Measurements from ENCODE around the gene RELB.

The RELB gene

GRCh38 chr19:44972802-44973201, 28.5 kb upstream of the RELB start:
- no peaks in the 10 kb centered on the region for H3K4me1 Mint-ChIP-seq (ENCODE audit: low read depth)
- no peak overlapping the region for H3K27ac Mint-ChIP-seq
- no peak overlapping the region for H3K4me3 Mint-ChIP-seq
- no peaks in the 10 kb centered on the region for H3K27me3 Mint-ChIP-seq
- H3K9me3 Mint-ChIP-seq = no peaks in the 10 kb centered on the region
- H3K36me3 Mint-ChIP-seq (ENCODE audit: low read depth) = peaks cover 34% of the 10 kb centered on the region

GRCh38 chr19:44973982-44974735, 27.1 kb upstream of the RELB start:
- Mint-ChIP-seq H3K4me3 (no peak overlapping the region), H3K27ac (no peak overlapping the region), H3K4me1 (ENCODE audit: low read depth) (no peaks in the 10 kb centered on the region), H3K36me3 (ENCODE audit: low read depth) (peaks cover 32% of the 10 kb centered on the region), H3K9me3 (no peaks in the 10 kb centered on the region), H3K27me3 (no peaks in the 10 kb centered on the region)

GRCh38 chr19:44974857-44975256, 26.4 kb upstream of the RELB start:
- H3K9me3 Mint-ChIP-seq = no peaks in the 10 kb centered on the region
- H3K27me3 Mint-ChIP-seq = no peaks in the 10 kb centered on the region
- no peaks in the 10 kb centered on the region for H3K4me1 Mint-ChIP-seq (ENCODE audit: low read depth)
- no peak overlapping the region for H3K27ac Mint-ChIP-seq
- no peak overlapping the region for H3K4me3 Mint-ChIP-seq
- peaks cover 37% of the 10 kb centered on the region for H3K36me3 Mint-ChIP-seq (ENCODE audit: low read depth)

GRCh38 chr19:44975444-44975843, 25.8 kb upstream of the RELB start:
- Mint-ChIP-seq H3K4me3 (no peak overlapping the region), H3K27me3 (no peaks in the 10 kb centered on the region), H3K27ac (no peak overlapping the region), H3K36me3 (ENCODE audit: low read depth) (peaks cover 37% of the 10 kb centered on the region), H3K9me3 (no peaks in the 10 kb centered on the region), H3K4me1 (ENCODE audit: low read depth) (no peaks in the 10 kb centered on the region)

GRCh38 chr19:44984005-44984404, 17.3 kb upstream of the RELB start:
- H3K36me3 Mint-ChIP-seq (ENCODE audit: low read depth) = peaks cover 26% of the 10 kb centered on the region
- no peaks in the 10 kb centered on the region for H3K9me3 Mint-ChIP-seq
- H3K4me3 Mint-ChIP-seq = no peak overlapping the region
- H3K27me3 Mint-ChIP-seq = no peaks in the 10 kb centered on the region
- no peaks in the 10 kb centered on the region for H3K4me1 Mint-ChIP-seq (ENCODE audit: low read depth)
- no peak overlapping the region for H3K27ac Mint-ChIP-seq

- peaks cover 19% of the 10 kb centered on the region for H3K36me3 Mint-ChIP-seq (ENCODE audit: low read depth)
- no peaks in the 10 kb centered on the region for H3K9me3 Mint-ChIP-seq
Measured at GRCh38 chr19:44985445-44985844, 15.8 kb upstream of the RELB start.

GRCh38 chr19:44986389-44986788, 14.9 kb upstream of the RELB start:
- Mint-ChIP-seq H3K27ac (no peak overlapping the region), H3K27me3 (no peaks in the 10 kb centered on the region), H3K4me1 (ENCODE audit: low read depth) (no peaks in the 10 kb centered on the region), H3K4me3 (no peak overlapping the region), H3K9me3 (no peaks in the 10 kb centered on the region), H3K36me3 (ENCODE audit: low read depth) (peaks cover 19% of the 10 kb centered on the region)

More at GRCh38 chr19:44985445-44985844, 15.8 kb upstream of the RELB start:
- Mint-ChIP-seq H3K4me3 (no peak overlapping the region), H3K27me3 (no peaks in the 10 kb centered on the region), H3K27ac (no peak overlapping the region), H3K4me1 (ENCODE audit: low read depth) (no peaks in the 10 kb centered on the region)

- no peak overlapping the region for H3K27ac Mint-ChIP-seq
- H3K9me3 Mint-ChIP-seq = no peaks in the 10 kb centered on the region
- no peaks in the 10 kb centered on the region for H3K4me1 Mint-ChIP-seq (ENCODE audit: low read depth)
- H3K27me3 Mint-ChIP-seq = no peaks in the 10 kb centered on the region
- peaks cover 15% of the 10 kb centered on the region for H3K36me3 Mint-ChIP-seq (ENCODE audit: low read depth)
- H3K4me3 Mint-ChIP-seq = no peak overlapping the region
Measured at GRCh38 chr19:44987148-44987675, 14.1 kb upstream of the RELB start.

- Mint-ChIP-seq H3K36me3 (ENCODE audit: low read depth) (peaks cover 15% of the 10 kb centered on the region), H3K27me3 (no peaks in the 10 kb centered on the region), H3K27ac (no peak overlapping the region), H3K4me1 (ENCODE audit: low read depth) (no peaks in the 10 kb centered on the region), H3K9me3 (no peaks in the 10 kb centered on the region), H3K4me3 (no peak overlapping the region)
Measured at GRCh38 chr19:44988273-44988672, 13.0 kb upstream of the RELB start.

- H3K9me3 Mint-ChIP-seq = no peaks in the 10 kb centered on the region
- no peaks in the 10 kb centered on the region for H3K4me1 Mint-ChIP-seq (ENCODE audit: low read depth)
Measured at GRCh38 chr19:44988896-44989556, 12.2 kb upstream of the RELB start.

GRCh38 chr19:44990459-44990858, 10.8 kb upstream of the RELB start:
- Mint-ChIP-seq H3K9me3 (no peaks in the 10 kb centered on the region), H3K36me3 (ENCODE audit: low read depth) (peaks cover 10% of the 10 kb centered on the region), H3K27ac (no peak overlapping the region), H3K4me3 (no peak overlapping the region), H3K4me1 (ENCODE audit: low read depth) (no peaks in the 10 kb centered on the region), H3K27me3 (no peaks in the 10 kb centered on the region)

More at GRCh38 chr19:44988896-44989556, 12.2 kb upstream of the RELB start:
- H3K36me3 Mint-ChIP-seq (ENCODE audit: low read depth) = peaks cover 15% of the 10 kb centered on the region
- H3K27ac Mint-ChIP-seq = no peak overlapping the region
- no peaks in the 10 kb centered on the region for H3K27me3 Mint-ChIP-seq
- H3K4me3 Mint-ChIP-seq = no peak overlapping the region

- Mint-ChIP-seq H3K27me3 (no peaks in the 10 kb centered on the region), H3K4me1 (ENCODE audit: low read depth) (no peaks in the 10 kb centered on the region), H3K4me3 (no peak overlapping the region), H3K36me3 (ENCODE audit: low read depth) (peaks cover 10% of the 10 kb centered on the region), H3K27ac (no peak overlapping the region), H3K9me3 (no peaks in the 10 kb centered on the region)
Measured at GRCh38 chr19:44990966-44991365, 10.3 kb upstream of the RELB start.

- peaks cover 9% of the 10 kb centered on the region for H3K36me3 Mint-ChIP-seq (ENCODE audit: low read depth)
- no peak overlapping the region for H3K4me3 Mint-ChIP-seq
- no peaks in the 10 kb centered on the region for H3K27me3 Mint-ChIP-seq
- no peak overlapping the region for H3K27ac Mint-ChIP-seq
- no peaks in the 10 kb centered on the region for H3K9me3 Mint-ChIP-seq
- H3K4me1 Mint-ChIP-seq (ENCODE audit: low read depth) = no peaks in the 10 kb centered on the region
Measured at GRCh38 chr19:44992336-44993163, 8.7 kb upstream of the RELB start.

- peaks cover 5% of the 10 kb centered on the region for H3K36me3 Mint-ChIP-seq (ENCODE audit: low read depth)
- H3K27ac Mint-ChIP-seq = no peak overlapping the region
- H3K4me3 Mint-ChIP-seq = no peak overlapping the region
- no peaks in the 10 kb centered on the region for H3K27me3 Mint-ChIP-seq
- H3K4me1 Mint-ChIP-seq (ENCODE audit: low read depth) = no peaks in the 10 kb centered on the region
- no peaks in the 10 kb centered on the region for H3K9me3 Mint-ChIP-seq
Measured at GRCh38 chr19:44993526-44993925, 7.7 kb upstream of the RELB start.
